Muscle layer of colon (tissue), 2 donors: ENCODE results near the gene TIAM1.
"Not testable (repeated sequence)": the region's sequence is repeated elsewhere in the genome, so short reads cannot be mapped to it uniquely, and the experiment has no call there.

Experiments used
- H3K27ac ChIP-seq: one replicate; pipeline ENCODE4 v1.7.0; 2013; ENCODE audit warnings: low read depth, mild to moderate bottlenecking, low read length, moderate library complexity
- H3K27me3 ChIP-seq, 2 donors: one replicate each; pipeline ENCODE4 v1.7.0; 2013; ENCODE audit warnings: low read length in 2 of 2, mild to moderate bottlenecking in 2 of 2; ENCODE audit not compliant: insufficient read depth in 2 of 2, control insufficient read depth in 1 of 2
- H3K36me3 ChIP-seq: one replicate; pipeline ENCODE4 v1.7.0; 2013; ENCODE audit warnings: mild to moderate bottlenecking, low read length; ENCODE audit not compliant: insufficient read depth
- H3K4me1 ChIP-seq: one replicate; pipeline ENCODE4 v1.7.0; 2013; ENCODE audit warnings: mild to moderate bottlenecking, low read length; ENCODE audit not compliant: insufficient read depth
- H3K4me3 ChIP-seq, 2 donors: one replicate each; pipeline ENCODE4 v1.7.0; 2013; ENCODE audit warnings: low read length in 2 of 2, low read depth in 1 of 2, mild to moderate bottlenecking in 1 of 2, moderate library complexity in 1 of 2
- H3K9ac ChIP-seq: one replicate; pipeline ENCODE4 v1.7.0; 2013; ENCODE audit warnings: low read length
- H3K9me3 ChIP-seq: one replicate; pipeline ENCODE4 v1.7.0; 2013; ENCODE audit warnings: mild to moderate bottlenecking, low read length
- donor health status: abdominal sarcoma.
- donor health status: Adenocarcinoma of cecum.

TIAM1 gene

GRCh38 chr21:31243611-31244010 lies 100.5 kb downstream of the TIAM1 start:
- Histone ChIP-seq H3K36me3 (no peaks in the 10 kb centered on the region), H3K9me3 (no peaks in the 10 kb centered on the region), H3K27ac (no peak overlapping the region), H3K4me3 (no peak overlapping the region), H3K4me1 (no peaks in the 10 kb centered on the region), H3K27me3 (no peaks in the 10 kb centered on the region), H3K9ac (no peak overlapping the region)

- no peak overlapping the region for H3K27ac ChIP-seq
These were observed 107.5 kb downstream of the TIAM1 start for GRCh38 chr21:31236528-31236927.

GRCh38 chr21:31235671-31236450 lies 108.2 kb downstream of the TIAM1 start:
- H3K9me3 ChIP-seq = no peaks in the 10 kb centered on the region
- no peaks in the 10 kb centered on the region for H3K36me3 ChIP-seq
- no peaks in the 10 kb centered on the region for H3K4me1 ChIP-seq
- H3K27ac ChIP-seq = no peak overlapping the region
- H3K4me3 ChIP-seq = no peak overlapping the region
- H3K9ac ChIP-seq = no peak overlapping the region
- H3K27me3 ChIP-seq = no peaks in the 10 kb centered on the region

More at GRCh38 chr21:31236528-31236927, 107.5 kb downstream of the TIAM1 start:
- no peaks in the 10 kb centered on the region for H3K9me3 ChIP-seq
- no peak overlapping the region for H3K9ac ChIP-seq
- no peaks in the 10 kb centered on the region for H3K36me3 ChIP-seq
- H3K4me1 ChIP-seq = no peaks in the 10 kb centered on the region
- no peak overlapping the region for H3K4me3 ChIP-seq
- H3K27me3 ChIP-seq = no peaks in the 10 kb centered on the region

DNA sequence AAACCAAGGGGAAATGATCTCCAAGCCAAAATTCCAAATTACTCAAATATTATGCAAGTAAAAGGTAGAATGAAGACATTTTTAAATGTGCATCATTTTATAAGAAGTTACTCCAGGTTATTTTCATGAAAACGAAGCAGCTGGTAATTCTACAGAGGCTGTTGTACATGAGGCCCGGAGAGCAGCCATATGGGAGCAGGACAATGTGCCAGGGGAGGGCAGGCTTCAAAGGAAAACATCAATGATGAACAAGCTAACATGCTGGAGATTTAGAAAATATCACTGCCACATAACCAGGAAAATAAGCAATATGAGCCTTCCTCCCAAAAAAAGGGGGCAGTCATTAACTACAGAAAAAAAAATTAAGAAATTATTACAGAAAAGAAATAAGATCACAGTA lies 109.1 kb downstream of the TIAM1 start:
- H3K27ac ChIP-seq = no peak overlapping the region
- H3K4me1 ChIP-seq = no peaks in the 10 kb centered on the region
- H3K9me3 ChIP-seq = no peaks in the 10 kb centered on the region
- H3K9ac ChIP-seq = no peak overlapping the region
- H3K27me3 ChIP-seq = no peaks in the 10 kb centered on the region
- H3K36me3 ChIP-seq = no peaks in the 10 kb centered on the region
- H3K4me3 ChIP-seq = no peak overlapping the region

DNA sequence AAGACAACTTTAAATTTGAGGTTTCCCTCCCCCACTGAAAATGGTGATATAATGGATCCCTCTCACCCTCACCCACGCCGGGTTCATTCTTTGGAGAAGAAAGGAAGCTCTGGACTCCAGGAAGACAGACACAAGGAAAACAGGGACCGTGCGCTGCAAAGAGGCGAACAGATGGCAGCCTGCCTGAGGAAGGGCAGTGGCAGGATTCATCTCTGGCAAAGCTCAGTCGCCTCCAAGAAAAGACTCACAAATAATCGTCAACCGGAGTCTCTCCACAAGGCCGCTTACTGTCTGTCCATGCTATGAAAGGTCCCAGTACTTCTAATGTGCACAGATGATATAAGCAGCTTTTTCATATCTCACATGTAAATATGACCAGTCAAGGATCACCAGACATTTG lies 110.3 kb downstream of the TIAM1 start:
- Histone ChIP-seq H3K36me3 (no peaks in the 10 kb centered on the region), H3K9me3 (no peaks in the 10 kb centered on the region), H3K27me3 (no peaks in the 10 kb centered on the region), H3K4me3 (no peak overlapping the region), H3K4me1 (no peaks in the 10 kb centered on the region), H3K27ac (no peak overlapping the region), H3K9ac (no peak overlapping the region)

- Histone ChIP-seq H3K27me3 (no peaks in the 10 kb centered on the region), H3K4me1 (no peaks in the 10 kb centered on the region), H3K36me3 (no peaks in the 10 kb centered on the region), H3K27ac (no peak overlapping the region), H3K9me3 (no peaks in the 10 kb centered on the region), H3K4me3 (no peak overlapping the region), H3K9ac (no peak overlapping the region)
These were observed 111.7 kb downstream of the TIAM1 start for GRCh38 chr21:31232344-31232743.

DNA sequence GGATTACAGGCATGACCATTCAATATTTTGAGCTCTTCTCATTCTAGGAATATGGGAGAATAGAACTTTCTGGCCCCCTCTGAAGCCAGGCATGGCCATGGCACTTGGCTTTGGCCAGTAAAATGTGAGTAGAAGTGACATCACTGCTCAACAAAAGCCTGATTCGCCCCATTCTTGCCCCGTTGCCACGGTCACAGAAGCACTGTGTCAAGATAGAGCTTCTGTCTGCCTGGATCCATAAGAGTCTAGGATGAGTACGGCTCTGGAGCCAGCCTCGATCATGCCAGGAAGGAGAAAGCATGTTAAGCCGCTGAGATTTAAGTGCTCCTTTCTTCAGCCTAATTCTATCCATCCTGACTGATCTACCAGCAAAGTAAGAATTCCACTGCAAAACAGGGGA lies 113.1 kb downstream of the TIAM1 start:
- H3K36me3 ChIP-seq = no peaks in the 10 kb centered on the region
- no peaks in the 10 kb centered on the region for H3K4me1 ChIP-seq
- H3K27ac ChIP-seq = no peak overlapping the region
- no peaks in the 10 kb centered on the region for H3K27me3 ChIP-seq
- H3K4me3 ChIP-seq = no peak overlapping the region
- no peaks in the 10 kb centered on the region for H3K9me3 ChIP-seq
- no peak overlapping the region for H3K9ac ChIP-seq

GRCh38 chr21:31228723-31229122 lies 115.3 kb downstream of the TIAM1 start:
- H3K9ac ChIP-seq, H3K4me3 ChIP-seq, H3K27me3 ChIP-seq, H3K36me3 ChIP-seq, H3K27ac ChIP-seq, H3K9me3 ChIP-seq, H3K4me1 ChIP-seq: not testable (repeated sequence)

DNA sequence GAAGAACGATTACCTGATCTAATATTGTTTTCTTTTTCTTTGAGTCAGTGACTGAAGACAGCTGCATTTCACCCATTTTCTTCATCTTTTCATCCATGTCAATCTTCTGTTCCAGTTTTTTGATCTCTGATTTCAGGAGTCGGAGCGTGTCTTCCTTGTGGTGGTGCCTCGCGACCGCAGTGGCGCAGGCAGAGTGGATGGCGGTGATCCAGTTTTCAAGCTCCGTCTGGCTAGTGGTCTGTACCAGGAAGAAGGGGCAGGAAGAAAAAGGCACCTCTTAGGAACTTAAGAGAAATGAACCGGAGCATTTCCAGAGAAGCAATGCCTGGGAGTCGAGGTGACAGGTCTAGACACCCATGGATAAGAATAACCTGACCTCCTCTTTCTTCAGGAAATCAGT lies 118.3 kb downstream of the TIAM1 start:
- Histone ChIP-seq H3K36me3 (no peaks in the 10 kb centered on the region), H3K27ac (no peak overlapping the region), H3K27me3 (no peaks in the 10 kb centered on the region), H3K9ac (no peak overlapping the region), H3K4me3 (no peak overlapping the region), H3K4me1 (no peaks in the 10 kb centered on the region), H3K9me3 (no peaks in the 10 kb centered on the region)

DNA sequence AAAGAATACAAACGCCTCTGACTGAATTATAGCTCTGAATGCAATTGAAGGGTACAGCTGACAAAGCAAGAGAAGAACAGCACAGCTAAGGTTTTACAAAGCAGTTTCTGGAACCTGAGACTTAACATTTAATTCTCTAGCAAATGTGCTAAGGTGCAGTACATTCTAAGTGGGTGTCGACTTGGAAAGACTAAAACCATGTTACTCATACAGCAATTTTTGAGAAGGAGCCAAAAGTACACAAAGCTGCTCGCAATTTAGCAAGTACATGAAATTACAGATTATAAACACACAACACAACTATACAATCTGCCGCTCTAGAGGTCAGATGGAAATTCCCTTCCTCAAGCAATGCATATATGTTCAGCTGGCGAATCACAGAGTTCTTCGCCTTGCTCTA lies 121.9 kb downstream of the TIAM1 start:
- Histone ChIP-seq H3K9me3 (no peaks in the 10 kb centered on the region), H3K9ac (no peak overlapping the region), H3K4me1 (no peaks in the 10 kb centered on the region), H3K27ac (no peak overlapping the region), H3K27me3 (no peaks in the 10 kb centered on the region), H3K4me3 (no peak overlapping the region), H3K36me3 (no peaks in the 10 kb centered on the region)

DNA sequence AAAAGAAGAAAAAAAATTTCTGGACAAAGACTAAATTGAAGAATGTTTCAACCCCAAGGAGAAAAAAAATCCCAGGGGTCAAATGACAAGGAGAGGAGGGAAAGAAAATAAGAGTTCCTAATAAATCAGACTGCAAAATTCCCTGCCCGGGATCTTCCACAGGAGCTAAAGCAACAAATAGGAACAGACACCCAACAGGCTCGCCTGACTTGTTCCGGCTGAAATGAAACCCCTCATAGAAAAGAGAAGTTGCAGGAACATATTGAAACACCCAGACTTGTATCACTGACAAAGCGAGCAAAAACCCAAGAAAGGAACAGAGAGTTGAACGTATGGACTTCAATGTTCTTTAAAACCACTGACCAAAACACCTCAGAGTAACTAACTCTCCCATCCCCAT lies 123.0 kb downstream of the TIAM1 start:
- Histone ChIP-seq H3K9me3 (no peaks in the 10 kb centered on the region), H3K27me3 (no peaks in the 10 kb centered on the region), H3K9ac (no peak overlapping the region), H3K4me3 (no peak overlapping the region), H3K27ac (no peak overlapping the region), H3K36me3 (no peaks in the 10 kb centered on the region), H3K4me1 (no peaks in the 10 kb centered on the region)

- Histone ChIP-seq H3K9me3 (no peaks in the 10 kb centered on the region), H3K27me3 (no peaks in the 10 kb centered on the region), H3K9ac (no peak overlapping the region), H3K4me3 (no peak overlapping the region), H3K4me1 (no peaks in the 10 kb centered on the region), H3K36me3 (no peaks in the 10 kb centered on the region), H3K27ac (no peak overlapping the region)
These were observed 123.5 kb downstream of the TIAM1 start for GRCh38 chr21:31220575-31220974.
